Spleen (tissue), 7 donors: ENCODE data around the gene ADAMTS19.

ENCODE experiments used
- POLR2A ChIP-seq, 3 donors: fragments of 450-650 bp; IDR thresholded peaks; one replicate each; pipeline ENCODE4 v1.5.1; 2017; ENCODE audit warnings: antibody characterized with exemption in 3 of 3, mild to moderate bottlenecking in 1 of 3
- TF ChIP-seq, protein P1 (sequence below), 11 experiments: fragments of 200-600 bp in 7 of 11; fragments of 450-650 bp in 4 of 11; sonication (generic) in 4 of 11; IDR thresholded peaks in 8 of 11; conservative IDR thresholded peaks in 3 of 11; 1 replicate in 7 of 11; 2 replicates in 4 of 11; pipeline versions ENCODE4 v1.4.0 to v1.8.0; 2016 to 2021; ENCODE audit warnings: antibody characterized with exemption in 11 of 11, inconsistent platforms in 4 of 11, mild to moderate bottlenecking in 1 of 11
- donor health status: DM: no; HTN: no; CAD: no; lungs with moderate emphysema.
- donor health status: DM: no; HTN: no; CAD: no.
- donor health status: DM: no; HTN: no; CAD: no.

DNA sequence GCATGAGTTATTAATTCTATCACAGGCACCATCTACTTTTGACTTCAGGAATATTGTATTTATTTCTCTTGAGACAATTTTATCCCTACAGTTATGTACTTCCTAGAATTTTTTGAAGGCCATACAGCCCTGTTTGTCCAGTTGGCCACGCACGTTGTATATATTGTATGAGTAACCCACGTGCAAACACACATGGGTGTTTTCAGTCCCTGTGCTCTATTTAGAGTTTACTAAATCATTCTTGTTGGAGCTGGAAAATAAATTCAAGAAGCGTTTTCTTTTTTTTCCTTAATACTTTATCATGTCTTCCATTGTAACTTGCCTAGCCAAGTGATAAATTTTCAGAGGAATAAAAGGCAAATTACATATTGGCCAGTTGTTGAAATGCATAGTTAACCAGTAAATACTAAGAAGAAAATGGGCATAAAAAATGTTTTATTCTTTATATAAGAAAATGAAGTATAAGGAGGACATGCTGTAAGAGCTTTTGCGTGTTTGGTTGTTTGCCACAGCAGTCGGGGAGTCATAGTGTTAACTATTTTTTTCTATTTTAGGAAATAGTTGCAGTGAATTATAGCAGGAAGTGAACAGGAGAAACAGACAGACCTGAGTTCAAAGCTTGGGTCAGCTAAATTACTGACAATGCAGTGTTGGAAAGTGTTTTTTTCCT is 201.4 kb downstream of the ADAMTS19 start:
- TF ChIP-seq, protein P1, sequence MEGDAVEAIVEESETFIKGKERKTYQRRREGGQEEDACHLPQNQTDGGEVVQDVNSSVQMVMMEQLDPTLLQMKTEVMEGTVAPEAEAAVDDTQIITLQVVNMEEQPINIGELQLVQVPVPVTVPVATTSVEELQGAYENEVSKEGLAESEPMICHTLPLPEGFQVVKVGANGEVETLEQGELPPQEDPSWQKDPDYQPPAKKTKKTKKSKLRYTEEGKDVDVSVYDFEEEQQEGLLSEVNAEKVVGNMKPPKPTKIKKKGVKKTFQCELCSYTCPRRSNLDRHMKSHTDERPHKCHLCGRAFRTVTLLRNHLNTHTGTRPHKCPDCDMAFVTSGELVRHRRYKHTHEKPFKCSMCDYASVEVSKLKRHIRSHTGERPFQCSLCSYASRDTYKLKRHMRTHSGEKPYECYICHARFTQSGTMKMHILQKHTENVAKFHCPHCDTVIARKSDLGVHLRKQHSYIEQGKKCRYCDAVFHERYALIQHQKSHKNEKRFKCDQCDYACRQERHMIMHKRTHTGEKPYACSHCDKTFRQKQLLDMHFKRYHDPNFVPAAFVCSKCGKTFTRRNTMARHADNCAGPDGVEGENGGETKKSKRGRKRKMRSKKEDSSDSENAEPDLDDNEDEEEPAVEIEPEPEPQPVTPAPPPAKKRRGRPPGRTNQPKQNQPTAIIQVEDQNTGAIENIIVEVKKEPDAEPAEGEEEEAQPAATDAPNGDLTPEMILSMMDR (IDR thresholded peaks at IDR 0.05 in 8 of 11, conservative IDR thresholded peaks at IDR 0.05 in 3 of 11) = no peak
- no peak for TF ChIP-seq POLR2A (IDR thresholded peaks at IDR 0.05)
